HG03095 (cell line): ENCODE results near the gene TBL1XR1.
A peak's percentile ranks its signal among the peaks of the same experiment; 100 is the strongest.

ENCODE experiments used
- ATAC-seq: cut with Tn5 transposase; IDR thresholded peaks from one replicate; pipeline ENCODE4 v1.9.1; 2021; ENCODE audit warnings: moderate library complexity; ENCODE audit not compliant: unreplicated experiment

The TBL1XR1 gene

DNA sequence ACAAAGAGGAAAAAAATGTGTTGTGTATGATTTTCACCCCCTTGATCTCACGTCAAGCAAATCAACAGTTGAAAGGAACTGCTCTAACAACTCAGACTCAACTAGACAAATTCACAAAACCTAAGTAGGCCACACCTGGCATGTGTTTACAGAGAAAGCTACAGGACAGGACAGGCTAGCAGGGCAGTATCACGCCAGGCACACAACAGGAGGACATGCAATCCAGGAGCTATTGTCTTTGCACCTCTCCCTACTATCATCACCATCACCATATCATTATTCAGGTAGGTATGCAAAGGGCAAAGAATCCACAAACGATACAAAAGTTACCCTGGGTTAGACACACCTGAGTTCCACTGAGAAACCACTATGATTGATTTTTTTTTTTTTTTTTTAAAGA lies 86.4 kb downstream of the TBL1XR1 start:
- ATAC-seq: no peak

DNA sequence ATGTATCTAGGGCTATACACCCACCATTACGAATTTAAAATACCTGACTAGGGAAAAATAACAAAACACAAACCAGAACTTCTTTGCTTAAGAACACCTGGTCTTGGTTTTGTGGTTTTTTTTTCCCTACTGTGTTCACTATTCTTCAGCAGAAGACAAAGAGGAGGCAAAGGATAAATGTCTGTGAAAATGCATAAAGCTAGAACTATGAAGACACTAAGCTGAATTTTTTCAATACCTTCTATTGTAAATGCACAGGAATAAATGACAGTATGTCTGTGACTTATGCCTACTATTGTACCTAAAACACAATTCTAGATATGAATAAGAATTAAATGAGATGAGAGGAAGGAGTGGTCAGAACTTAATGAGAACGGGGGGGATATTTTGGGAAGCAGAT lies 86.9 kb downstream of the TBL1XR1 start:
- no peak for ATAC-seq

DNA sequence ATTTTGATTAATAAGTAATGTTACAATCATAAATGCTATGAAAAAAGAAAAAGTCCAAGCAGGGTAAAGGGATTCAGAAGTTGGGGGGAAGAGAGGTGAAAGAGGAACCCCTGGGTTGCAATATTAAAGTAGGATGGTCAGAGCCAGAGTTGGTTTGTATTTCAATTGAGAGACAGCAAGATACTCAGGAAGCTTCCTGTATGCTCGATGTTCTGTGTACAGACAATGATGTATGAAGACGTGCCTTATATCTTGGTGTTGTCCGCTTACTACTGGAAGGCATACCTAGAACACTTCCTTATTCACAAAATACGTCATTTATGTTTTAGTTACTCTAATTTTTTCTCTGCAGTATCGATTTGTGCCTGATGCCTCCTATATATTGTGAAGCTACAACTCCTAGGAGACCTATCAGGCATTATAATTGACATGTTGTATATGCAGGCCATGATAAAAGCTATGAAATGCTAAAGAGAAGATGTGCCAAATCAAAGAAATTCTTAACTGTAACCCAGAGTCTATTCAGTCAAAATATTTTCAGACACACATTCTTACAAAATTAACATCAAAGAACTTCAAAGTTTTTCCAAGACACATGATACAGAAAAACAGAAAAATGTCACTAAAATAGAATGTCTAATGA lies 87.5 kb downstream of the TBL1XR1 start:
- ATAC-seq: peak; percentile 50

DNA sequence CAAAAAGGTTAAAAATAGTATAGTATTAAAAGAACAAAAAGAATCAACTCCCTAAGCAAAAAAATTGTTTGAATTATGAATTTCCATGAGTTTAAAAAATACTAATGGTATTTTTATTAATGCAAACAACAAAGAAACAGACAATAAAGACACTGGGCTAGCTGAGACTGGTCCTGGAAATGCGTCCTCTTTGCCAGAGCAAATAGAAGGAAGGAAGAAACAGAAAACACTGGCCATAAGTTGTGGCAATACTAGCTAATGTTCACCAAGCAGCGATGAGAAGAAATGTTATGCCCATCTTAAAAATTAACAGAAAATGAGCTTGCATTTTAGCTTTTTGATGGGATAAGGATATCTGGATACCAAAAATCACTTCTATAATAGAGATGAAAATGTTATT lies 88.6 kb downstream of the TBL1XR1 start:
- no peak for ATAC-seq

DNA sequence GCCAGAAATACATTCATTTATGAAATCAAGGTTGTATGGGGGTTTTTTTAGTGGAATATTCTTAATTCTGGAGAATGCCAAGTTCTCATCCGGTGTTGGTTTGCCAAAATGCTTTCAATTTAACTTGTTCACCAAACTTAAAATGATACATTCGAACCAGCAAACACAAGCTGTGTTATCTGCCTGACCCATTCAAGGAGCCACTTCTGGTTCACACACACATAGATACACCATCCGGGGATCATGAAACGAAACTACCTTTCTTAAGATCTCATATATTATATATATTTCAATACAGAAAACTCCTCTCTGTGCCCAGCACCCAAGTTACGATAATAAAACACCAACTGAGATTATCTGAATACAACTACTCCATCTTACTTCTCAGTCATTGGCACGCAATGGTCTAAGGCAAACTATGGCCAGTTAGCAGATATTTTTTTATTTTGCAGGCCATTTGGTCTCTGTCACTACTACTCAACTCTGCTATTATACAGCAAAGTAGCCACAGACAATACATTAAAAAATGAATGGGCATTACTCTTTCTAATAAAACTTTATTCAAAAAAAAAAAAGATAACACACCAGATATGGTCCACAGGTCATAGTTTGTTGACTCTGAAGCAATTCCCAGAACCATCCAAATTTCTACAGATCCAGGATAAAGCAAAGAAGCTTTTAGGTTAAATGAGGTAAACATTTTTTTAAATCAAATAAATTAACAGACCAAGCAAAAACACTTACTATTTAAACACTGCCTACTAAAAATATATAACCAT lies 89.6 kb downstream of the TBL1XR1 start:
- no peak for ATAC-seq

DNA sequence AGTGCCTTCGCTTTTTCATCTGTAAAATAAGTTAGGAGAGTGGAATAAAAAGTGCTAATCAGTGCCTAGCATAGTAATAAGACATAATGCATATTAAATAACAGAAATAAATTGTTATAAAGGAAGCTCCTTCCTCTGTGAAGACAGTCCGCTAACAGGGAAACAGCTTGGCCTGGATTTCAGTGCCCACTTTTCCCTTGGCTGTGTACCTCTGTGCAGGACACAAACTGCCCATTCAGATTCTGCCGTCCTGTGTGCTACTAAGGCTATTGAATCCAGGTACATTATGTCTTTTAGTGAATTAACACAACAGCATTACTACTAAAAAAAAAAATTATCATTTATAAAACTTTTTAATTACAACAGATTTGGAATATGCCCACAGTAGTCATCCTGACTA lies 90.7 kb downstream of the TBL1XR1 start:
- no peak for ATAC-seq

DNA sequence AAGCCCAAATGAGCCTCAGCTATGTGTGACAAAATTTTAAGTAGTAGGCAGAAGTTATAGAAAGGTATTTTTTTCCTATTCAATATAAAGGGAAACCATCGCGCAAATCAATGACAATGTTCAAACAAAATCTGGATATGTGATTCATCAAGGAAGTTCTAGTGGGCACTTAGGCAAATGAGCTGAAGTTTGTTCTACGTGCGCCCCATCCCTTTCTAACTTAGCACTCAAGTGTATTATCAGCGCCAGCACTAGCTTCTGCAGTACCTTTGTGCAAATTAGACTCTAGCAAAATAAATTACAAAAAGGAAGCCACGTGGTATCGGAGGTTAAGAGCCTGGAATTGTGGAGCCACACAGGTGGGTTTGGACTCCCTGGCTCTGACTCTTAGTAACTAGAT lies 91.1 kb downstream of the TBL1XR1 start:
- ATAC-seq: no peak

DNA sequence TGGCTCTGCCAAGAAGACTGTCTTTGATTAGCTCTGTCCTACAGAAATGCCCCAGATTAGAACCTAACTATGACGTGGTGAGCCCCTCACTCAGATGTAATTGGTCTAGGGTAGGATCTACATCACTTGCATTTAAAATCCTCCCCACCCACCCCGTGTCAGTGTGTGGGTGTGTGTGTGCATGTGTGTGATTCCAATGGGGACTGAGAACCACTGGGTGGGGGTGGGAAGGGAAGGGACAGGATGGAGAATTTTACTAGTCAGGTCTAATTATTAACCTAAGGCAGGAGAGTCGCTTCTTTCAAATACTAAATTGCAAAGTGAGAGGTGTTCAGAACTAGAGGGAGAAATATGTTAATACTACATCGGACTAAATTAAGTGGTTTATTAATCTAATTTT lies 91.7 kb downstream of the TBL1XR1 start:
- no peak for ATAC-seq

DNA sequence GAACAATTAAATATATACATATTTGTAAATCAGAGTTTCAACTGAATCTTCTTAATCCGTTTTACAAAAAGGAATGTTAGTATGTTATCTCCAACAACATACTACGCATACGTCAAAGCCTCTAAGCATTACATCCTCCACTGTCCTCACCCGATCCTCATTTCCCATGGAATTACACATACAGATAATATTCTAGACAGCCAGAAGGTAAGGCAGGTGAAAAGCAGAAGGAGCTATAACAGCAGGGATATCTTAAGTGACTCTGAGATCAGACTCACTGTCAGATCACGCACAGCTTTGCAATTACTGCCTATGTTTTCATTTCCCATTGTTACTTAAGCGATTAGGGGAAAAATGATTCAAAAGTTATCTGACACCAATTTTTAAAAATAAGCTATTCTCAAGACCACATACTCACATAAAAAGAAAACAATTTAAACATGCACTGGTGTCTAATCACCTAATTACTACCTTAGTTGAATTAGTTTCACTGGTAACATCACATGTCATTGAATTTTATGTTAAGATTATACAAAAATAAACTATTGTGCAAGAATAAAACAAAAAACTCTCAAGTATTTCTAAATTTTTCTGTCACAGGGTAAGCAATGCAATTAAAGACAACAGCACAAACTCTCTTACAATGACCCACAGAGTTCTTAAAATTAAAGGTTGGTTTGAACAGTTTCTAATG lies 92.8 kb downstream of the TBL1XR1 start:
- ATAC-seq: no peak

DNA sequence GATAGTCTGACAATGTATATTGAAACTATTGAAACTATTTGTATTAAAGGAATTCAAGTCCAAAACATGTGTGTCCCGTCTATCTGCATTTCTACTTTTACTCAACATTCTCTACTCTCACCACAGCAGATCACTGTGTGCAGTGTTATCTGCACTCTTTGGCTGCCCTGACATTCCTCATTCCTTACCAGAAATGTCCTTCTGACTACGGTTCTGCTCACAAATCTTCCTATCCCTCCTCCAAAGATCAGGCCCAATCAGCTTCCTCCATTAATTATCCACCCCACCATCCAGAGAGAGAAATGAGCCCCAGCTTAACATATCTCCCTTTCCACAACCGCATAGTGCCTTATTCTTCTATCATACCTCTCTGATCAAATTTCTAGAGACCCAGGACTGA lies 94.7 kb downstream of the TBL1XR1 start:
- ATAC-seq: no peak

DNA sequence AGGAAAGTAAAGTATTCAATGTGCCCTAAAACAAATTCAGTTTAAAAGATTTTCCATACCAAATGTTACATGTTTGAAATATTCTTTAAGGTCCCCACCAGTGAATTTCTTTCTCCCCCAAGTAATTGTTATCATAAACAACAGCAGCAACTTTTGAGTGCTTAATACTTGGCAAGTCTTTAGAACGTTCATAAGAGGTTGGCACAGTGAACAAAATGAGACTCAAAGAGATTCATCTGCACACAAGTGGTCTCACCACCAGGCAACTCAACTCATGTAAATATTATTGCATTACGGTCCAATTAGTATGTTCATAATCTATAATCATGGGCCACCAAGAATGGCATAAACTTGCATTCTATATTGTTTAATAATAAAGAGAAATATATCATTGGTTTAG lies 98.7 kb downstream of the TBL1XR1 start:
- ATAC-seq: no peak

DNA sequence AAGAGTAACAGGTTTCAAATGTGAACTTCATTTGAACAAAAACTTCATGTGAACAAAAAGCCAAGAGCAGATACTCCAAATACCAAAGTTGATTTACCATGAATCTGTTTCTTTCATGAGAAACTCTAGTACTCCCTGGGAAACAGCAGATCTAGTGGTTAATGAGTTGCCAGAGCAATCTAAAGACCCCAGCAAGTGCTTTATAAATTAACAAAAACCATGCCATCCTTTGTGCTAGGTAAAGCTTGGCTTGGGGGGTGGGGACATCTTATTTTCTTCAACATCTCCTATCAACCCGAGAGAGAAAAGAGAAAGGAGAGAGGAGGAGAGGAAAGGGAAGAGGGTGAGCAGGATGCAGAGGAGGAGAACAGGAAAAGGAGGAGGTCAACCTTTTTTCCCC lies 100.7 kb downstream of the TBL1XR1 start:
- no peak for ATAC-seq

DNA sequence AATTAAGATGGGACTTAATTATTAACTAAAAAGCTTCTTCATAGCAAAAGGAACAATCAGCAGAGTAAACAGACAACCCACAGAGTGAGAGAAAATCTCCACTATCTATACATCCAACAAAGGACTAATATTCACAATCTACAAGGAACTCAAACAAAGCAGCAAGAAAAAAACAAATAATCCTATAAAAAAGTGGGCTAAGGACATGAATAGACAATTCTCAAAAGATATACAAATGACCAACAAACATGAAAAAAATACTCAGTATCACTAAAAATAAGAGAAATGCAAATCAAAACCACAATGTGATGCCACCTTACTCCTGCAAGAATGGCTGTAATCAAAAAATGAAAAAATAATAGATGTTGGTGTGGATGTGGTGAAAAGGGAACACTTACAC lies 103.3 kb downstream of the TBL1XR1 start:
- no peak for ATAC-seq

DNA sequence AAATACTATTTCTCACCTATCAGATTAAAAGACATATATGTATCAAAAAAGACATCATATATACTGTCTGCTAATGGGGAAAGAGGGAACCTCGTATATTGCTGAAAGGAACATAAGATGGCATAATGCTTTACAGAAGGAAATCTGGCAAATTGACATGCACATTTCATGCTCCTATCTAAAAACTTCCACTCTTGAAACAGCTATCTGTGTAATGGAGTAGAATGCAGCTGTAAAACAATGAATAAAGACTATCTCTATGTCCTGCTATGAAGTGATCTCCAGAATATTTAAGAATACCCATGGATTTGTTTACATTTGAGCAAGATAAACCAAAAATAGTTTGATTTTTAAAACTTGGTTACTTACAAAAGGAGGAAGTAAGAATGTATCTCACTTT lies 107.4 kb downstream of the TBL1XR1 start:
- no peak for ATAC-seq

DNA sequence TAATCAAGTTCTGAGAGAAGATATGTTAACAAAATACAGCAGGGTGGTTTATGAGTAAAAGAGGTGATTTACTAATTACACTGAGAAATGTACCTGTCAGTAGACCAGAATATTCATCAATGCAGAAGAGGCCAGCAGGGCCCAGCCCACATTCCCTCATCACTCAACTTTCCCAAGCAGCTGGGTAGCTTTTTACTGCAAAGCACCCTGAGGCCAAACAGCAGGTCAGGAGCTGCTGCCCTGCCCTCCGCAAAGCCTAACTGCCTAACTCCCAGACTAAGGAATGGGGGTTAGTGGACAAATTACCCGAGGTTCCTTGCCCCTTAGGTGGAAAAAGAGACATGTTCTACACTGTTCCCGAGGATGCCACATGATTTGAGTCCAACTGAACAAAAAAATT lies 108.2 kb downstream of the TBL1XR1 start:
- ATAC-seq: no peak

DNA sequence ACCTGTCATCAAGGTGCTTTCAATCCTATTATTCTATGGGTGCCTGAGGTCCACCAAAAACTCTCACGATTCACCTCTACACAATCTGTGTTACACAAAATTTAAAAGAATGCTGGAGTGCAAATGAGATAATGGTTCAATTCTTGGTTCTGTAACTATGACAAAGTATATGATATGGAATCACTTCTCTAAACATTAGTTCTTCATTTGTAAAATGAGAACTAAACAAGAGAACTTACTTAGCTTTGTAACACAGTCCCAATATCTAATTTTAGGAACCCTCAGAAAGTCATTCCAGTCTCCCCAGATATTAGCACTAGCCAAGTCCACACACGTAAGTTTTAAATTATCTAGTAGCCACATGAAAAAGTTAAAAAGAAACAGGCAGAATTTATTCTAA lies 111.5 kb downstream of the TBL1XR1 start:
- ATAC-seq: no peak

DNA sequence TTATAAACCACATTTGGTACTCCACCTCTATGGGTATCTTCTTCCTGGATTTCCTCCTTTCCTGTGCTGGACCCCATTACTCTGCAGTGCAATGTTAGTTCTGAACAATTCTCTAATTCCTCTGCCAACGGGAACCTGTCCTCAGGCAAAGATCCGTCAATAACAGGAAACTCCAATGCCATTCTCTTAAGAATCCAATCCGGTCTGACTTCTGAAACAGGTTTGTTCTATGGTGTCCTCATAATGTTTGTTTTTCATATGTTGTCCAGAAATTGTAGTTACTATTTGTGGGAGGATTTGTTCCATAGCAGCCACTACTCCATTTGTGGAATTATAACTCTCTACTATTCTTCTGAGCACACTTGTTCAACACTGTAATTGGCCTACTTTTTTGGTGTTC lies 112.7 kb downstream of the TBL1XR1 start:
- ATAC-seq: no peak

DNA sequence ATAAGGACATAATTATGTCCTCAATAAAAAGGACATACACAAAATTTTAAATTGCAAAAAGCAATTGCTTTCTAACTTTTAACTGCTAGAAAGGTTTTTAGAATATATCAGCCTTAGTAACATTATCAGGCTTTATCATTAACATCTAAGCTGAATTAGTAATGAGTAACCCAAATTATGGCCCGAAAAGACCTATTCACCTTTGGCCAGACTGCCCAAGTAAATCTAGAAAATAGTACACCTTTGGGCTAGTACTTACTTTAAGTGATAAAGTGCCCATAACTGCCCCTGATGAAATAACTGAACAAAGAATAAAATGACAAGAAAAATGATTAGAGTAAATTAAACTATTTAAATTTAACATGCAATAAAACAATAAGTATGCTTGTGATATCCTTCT lies 117.2 kb downstream of the TBL1XR1 start:
- ATAC-seq: no peak

DNA sequence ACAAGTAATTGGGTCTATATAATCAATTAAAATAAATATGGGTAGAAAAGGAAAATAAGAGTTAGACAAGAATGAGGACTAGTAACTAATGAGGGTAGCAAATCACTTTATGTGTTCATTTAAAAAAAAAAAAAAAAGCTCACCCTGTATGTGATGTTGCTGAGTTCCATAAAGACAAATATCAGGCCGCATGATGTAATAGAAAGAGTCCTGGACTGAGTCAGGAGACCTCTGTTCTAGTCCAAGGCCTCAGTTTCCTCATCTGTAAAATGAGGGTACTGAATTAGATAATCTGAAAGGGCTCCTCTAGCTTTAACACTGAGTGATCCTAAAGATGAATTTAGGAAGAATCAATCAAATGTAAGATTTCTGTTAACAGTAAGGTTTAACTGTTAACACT lies 117.6 kb downstream of the TBL1XR1 start:
- no peak for ATAC-seq

DNA sequence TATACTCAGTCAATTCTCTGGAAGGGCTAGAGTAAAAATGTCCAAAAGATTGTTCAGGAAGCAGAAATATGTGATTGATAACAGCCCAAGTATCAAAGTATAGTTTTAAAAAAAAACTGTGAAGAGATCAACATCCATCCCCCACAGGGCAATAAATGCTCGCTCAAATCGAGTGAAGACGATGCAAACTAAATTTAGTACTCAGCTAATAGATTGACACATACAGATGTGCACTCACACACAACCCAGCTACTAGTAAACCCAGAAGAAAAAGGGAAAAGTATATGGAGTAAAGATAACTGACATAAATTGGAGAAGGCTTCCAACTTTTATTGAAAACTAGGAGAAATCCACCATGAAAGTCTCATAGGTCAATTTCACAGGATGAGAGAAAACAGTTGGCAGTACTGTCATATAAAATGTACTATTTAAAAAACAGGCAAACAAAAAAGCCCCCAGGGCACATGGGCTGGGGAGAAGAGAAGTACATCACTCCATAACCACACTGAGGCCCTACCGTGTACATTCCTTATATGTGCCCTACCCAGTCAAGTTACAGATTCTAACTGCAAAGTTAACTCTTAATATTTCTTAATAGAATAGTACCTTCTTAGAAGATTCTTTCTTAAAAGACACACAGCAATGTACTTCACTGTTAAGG lies 125.7 kb downstream of the TBL1XR1 start:
- ATAC-seq: no peak

DNA sequence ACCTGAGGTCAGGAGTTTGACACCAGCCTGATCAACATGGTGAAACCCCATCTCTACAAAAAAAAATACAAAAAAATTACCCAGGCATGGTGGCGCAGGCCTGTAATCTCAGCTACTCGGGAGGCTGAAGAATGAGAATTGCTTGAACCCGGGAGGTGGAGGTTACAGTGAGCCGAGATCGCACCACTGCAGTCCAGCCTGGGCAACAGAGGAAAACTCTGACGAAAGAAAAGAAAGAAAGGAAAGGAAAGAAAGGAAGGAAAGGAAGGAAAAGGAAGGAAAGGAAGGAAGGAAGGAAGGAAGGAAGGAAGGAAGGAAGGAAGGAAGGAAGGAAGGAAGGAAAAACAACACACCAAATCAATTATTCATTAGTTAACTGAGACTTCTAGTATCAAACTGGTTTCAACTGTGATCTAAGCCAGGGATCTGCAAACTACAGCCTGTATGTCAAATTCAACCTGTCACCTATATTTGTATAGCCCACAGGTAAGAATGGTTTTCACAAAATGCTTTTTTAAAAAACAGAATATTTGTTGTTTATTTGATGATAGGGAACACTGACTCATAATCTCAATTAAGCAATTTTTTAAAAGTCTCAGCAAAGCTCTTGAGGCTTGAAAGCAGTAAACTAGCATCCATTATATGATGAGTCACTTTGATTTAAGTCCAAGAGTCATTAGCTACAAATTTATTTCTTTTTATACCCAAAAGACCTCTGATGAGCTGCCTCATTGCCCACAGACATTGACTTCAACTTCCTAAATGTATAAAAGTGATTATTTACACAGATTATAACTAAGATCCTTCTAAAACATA lies 127.6 kb downstream of the TBL1XR1 start:
- no peak for ATAC-seq
